Measurements from ENCODE around the gene SPOPL.

DNA sequence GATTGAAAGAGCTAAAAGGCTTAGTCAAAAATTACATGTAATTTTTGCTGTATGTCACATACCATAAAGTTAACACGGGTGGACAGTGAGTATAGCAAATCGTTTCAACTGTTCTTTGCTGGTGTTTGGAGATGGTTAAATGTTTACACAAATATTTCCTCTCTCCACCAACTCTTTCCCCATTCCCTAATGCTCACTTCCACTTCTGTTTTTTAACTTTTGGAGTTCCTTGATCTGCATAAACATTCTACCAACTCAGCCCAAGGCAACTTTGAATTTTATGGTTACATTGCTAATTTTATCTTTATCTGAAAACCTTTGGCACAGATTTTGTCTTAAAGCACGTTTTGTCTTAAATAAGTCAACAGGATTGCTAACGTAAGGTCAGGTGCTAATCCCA is 1.9 kb upstream of the SPOPL start:
- TF ChIP-seq POLR2A (IDR thresholded peaks at IDR 0.05; ENCODE audit: low read length) = no peak
- no peak for TF ChIP-seq GATA1 (IDR thresholded peaks at IDR 0.05; ENCODE audit: low read depth, low read length)

All from erythroblast (primary cell).